GM12878 (cell line): ENCODE data around the gene C1QTNF8. TPM values are rescaled to one million over a fixed set of nuclear protein-coding genes. Genes with fewer than 3 reads are reported as not detected.

Source experiments
- ATAC-seq: fragments of 200-7000 bp; cut with Tn5 transposase; 3 replicates; pipeline ENCODE4 v1.9.1; 2020; ENCODE audit warnings: mild to moderate bottlenecking, moderate library complexity
- BruUV-seq: library from RNA; stranded (reverse); fragments of 400-500 nt; replicated peaks from 2 replicates; lab custom pipeline; 2021; lab: Mats Ljungman, UMichigan
- CTCF ChIA-PET: fragments of 300-600 bp; sonication (Branson Sonifier 250); formaldehyde crosslinking; extraction: SDS; loops from one replicate; lab custom pipeline; 2021; ENCODE audit warnings: inconsistent platforms; lab: Yijun Ruan, JAX
- POLR2A ChIA-PET: fragments of 350-600 bp; formaldehyde crosslinking; extraction: SDS; loops from one replicate; lab custom pipeline; 2021; ENCODE audit warnings: inconsistent platforms; lab: Charles Lee
- RAD21 ChIA-PET: fragments of 300-600 bp; sonication (Branson Sonifier 250); formaldehyde crosslinking; loops from one replicate; lab custom pipeline; 2023; ENCODE audit warnings: antibody characterized with exemption; ENCODE audit not compliant: unreplicated experiment; lab: Charles Lee
- SMC1A ChIA-PET: fragments of 300-600 bp; sonication (Branson Sonifier 250); formaldehyde crosslinking; loops from one replicate; lab custom pipeline; 2023; ENCODE audit not compliant: unreplicated experiment, uncharacterized antibody; lab: Charles Lee
- DNase-seq: peaks from one replicate; pipeline ENCODE4 v3.0.0-alpha.2; 2011; ENCODE audit warnings: low read depth, low spot score
- FAIRE-seq: peaks from 3 replicates; lab custom pipeline; 2011; peaks lifted over from hg19 to GRCh38; lab: Jason Lieb, UNC
- H2AFZ ChIP-seq: 2 replicates; pipeline ENCODE4 v1.6.0; 2011; ENCODE audit warnings: low read depth, low read length, control low read depth; ENCODE audit not compliant: control insufficient read depth
- H3K27ac ChIP-seq: 2 replicates; pipeline ENCODE4 v1.5.1; 2011; ENCODE audit warnings: control low read depth; ENCODE audit not compliant: control insufficient read depth, insufficient read depth
- H3K27me3 ChIP-seq, 2 experiments: replicated peaks in 1 of 2; 2 replicates each; pipeline versions ENCODE4 v1.6.0 to v1.6.1; 2011; ENCODE audit warnings: low read length in 1 of 2; ENCODE audit not compliant: control insufficient read depth in 2 of 2, insufficient read depth in 2 of 2
- H3K36me3 ChIP-seq, 2 experiments: 2 replicates each; pipeline ENCODE4 v1.5.1; 2011; ENCODE audit warnings: low read length in 1 of 2; ENCODE audit not compliant: control insufficient read depth in 2 of 2, insufficient read depth in 2 of 2
- H3K4me1 ChIP-seq: 2 replicates; pipeline ENCODE4 v1.6.1; 2011; ENCODE audit warnings: mild to moderate bottlenecking, low read length, moderate library complexity, mixed read lengths; ENCODE audit not compliant: control insufficient read depth, insufficient read depth
- H3K4me2 ChIP-seq: 2 replicates; pipeline ENCODE4 v1.6.0; 2011; ENCODE audit warnings: control low read depth; ENCODE audit not compliant: control insufficient read depth, insufficient read depth
- H3K4me3 ChIP-seq: fragments of 200-600 bp; sonication (generic); 2 replicates; pipeline ENCODE4 v1.5.1; 2016
- H3K79me2 ChIP-seq: 2 replicates; pipeline ENCODE4 v1.6.0; 2011; ENCODE audit warnings: low read length; ENCODE audit not compliant: control insufficient read depth, insufficient read depth
- H3K9ac ChIP-seq: 2 replicates; pipeline ENCODE4 v1.8.0; 2011; ENCODE audit warnings: low read length, control low read depth, mixed read lengths; ENCODE audit not compliant: control insufficient read depth, insufficient read depth
- H3K9me3 ChIP-seq: replicated peaks from 3 replicates; pipeline ENCODE4 v1.5.1; 2011; ENCODE audit warnings: mild to moderate bottlenecking, low read length; ENCODE audit not compliant: control insufficient read depth, insufficient read depth
- H4K20me1 ChIP-seq: 2 replicates; pipeline ENCODE4 v1.6.0; 2011; ENCODE audit not compliant: control insufficient read depth, insufficient read depth
- CBX3 ChIP-seq: fragments of 200-600 bp; sonication (generic); IDR thresholded peaks from 2 replicates; pipeline ENCODE4 v1.6.1; 2016; ENCODE audit warnings: low read depth, borderline replicate concordance
- CBX5 ChIP-seq: sonication (generic); IDR thresholded peaks from 2 replicates; pipeline ENCODE4 v1.6.1; 2016; ENCODE audit warnings: low read depth, moderate library complexity, mild to moderate bottlenecking, inconsistent platforms
- IKZF1 ChIP-seq: fragments of 450-650 bp; conservative IDR thresholded peaks from 2 replicates; pipeline ENCODE4 v1.6.1; 2017; ENCODE audit warnings: antibody characterized with exemption, mild to moderate bottlenecking
- MXI1 ChIP-seq: fragments of 150-350 bp; IDR thresholded peaks from 2 replicates; pipeline ENCODE4 v1.6.1; 2011; ENCODE audit warnings: low read depth, mild to moderate bottlenecking, inconsistent platforms, low read length, improper control_type of control experiment
- MYC ChIP-seq: IDR thresholded peaks from 2 replicates; pipeline ENCODE4 v1.6.1; 2011; ENCODE audit warnings: mild to moderate bottlenecking, low read length, moderate library complexity, inconsistent platforms; ENCODE audit not compliant: insufficient read depth, insufficient replicate concordance, insufficient read length, severe bottlenecking
- NR2C1 ChIP-seq: fragments of 450-650 bp; IDR thresholded peaks from 2 replicates; pipeline ENCODE4 v1.6.1; 2017; ENCODE audit warnings: antibody characterized with exemption, mild to moderate bottlenecking, moderate library complexity
- SMAD5 ChIP-seq: IDR thresholded peaks from 2 replicates; pipeline ENCODE4 v1.6.1; 2016; ENCODE audit warnings: antibody characterized with exemption, low read depth
- SMARCA5 ChIP-seq: fragments of 450-650 bp; IDR thresholded peaks from 2 replicates; pipeline ENCODE4 v1.6.1; 2017; ENCODE audit warnings: mild to moderate bottlenecking
- SMC3 ChIP-seq: IDR thresholded peaks from 2 replicates; pipeline ENCODE4 v1.6.1; 2011; ENCODE audit warnings: low read length, improper control_type of control experiment, borderline replicate concordance
- SRF ChIP-seq, 2 experiments: IDR thresholded peaks; 2 replicates each; pipeline ENCODE4 v1.6.1; 2011; ENCODE audit warnings: low read depth in 2 of 2, low read length in 2 of 2, mild to moderate bottlenecking in 1 of 2, moderate library complexity in 1 of 2
- SUPT20H ChIP-seq: IDR thresholded peaks from 2 replicates; pipeline ENCODE4 v1.6.1; 2011; ENCODE audit warnings: low read depth, mild to moderate bottlenecking, low read length, moderate library complexity, borderline replicate concordance; ENCODE audit not compliant: control insufficient read depth
- TAF1 ChIP-seq: IDR thresholded peaks from 2 replicates; pipeline ENCODE4 v1.6.1; 2011; ENCODE audit warnings: mild to moderate bottlenecking, low read depth, low read length, borderline replicate concordance
- TCF12 ChIP-seq: IDR thresholded peaks from 2 replicates; pipeline ENCODE4 v1.6.1; 2011; ENCODE audit warnings: low read depth, mild to moderate bottlenecking, low read length
- TCF3 ChIP-seq: IDR thresholded peaks from 2 replicates; pipeline ENCODE4 v1.6.1; 2012; ENCODE audit warnings: low read depth, mild to moderate bottlenecking, low read length, borderline replicate concordance; ENCODE audit not compliant: insufficient read depth
- ZBED1 ChIP-seq: IDR thresholded peaks from 2 replicates; pipeline ENCODE4 v1.6.1; 2016; ENCODE audit warnings: borderline replicate concordance
- ZNF622 ChIP-seq: fragments of 450-650 bp; IDR thresholded peaks from 2 replicates; pipeline ENCODE4 v1.6.1; 2017; ENCODE audit warnings: mild to moderate bottlenecking, inconsistent platforms
- WGBS: methylation state at CpG from one replicate; pipeline ENCODE4 v1.1.6; 2016; ENCODE audit warnings: low lambda C conversion rate; ENCODE audit not compliant: insufficient replicate concordance, insufficient coverage; ENCODE audit errors: missing lambda C conversion rate; 5-methylcytosine and 5-hydroxymethylcytosine counted together
- in situ Hi-C: fragments of 300-500 bp; cut with MboI; formaldehyde crosslinking; loops from 9 replicates; pipeline ENCODE4 v1.14.3; 2018; ENCODE audit warnings: mixed read lengths
- intact Hi-C: fragments of 100-400 bp; cut with micrococcal nuclease; formaldehyde crosslinking; loops from one replicate; pipeline ENCODE4 v1.14.2; 2022; ENCODE audit not compliant: unreplicated experiment
- polyA plus RNA-seq, 11 experiments: library from polyadenylated mRNA; depleted of rRNA in 4 of 11; unstranded in 6 of 11; stranded (reverse) in 5 of 11; fragments of >200 nt; fragmentation: Nextera tagmentation in 4 of 11; fragmentation: Illumina TruSeq in 1 of 11; extraction: Ambion mirVana in 4 of 11; extraction: Trizol in 1 of 11; gene quantifications; 1 replicate in 1 of 11; 2 replicates in 10 of 11; pipeline versions ENCODE4 v1.2.1 to v1.2.3, GENCODE V29; 2011 to 2016; ENCODE audit warnings: inconsistent platforms in 2 of 11, missing spikeins in 2 of 11, low read depth in 1 of 11
- total RNA-seq, 4 experiments: library from RNA; depleted of rRNA in 3 of 4; stranded (reverse); fragments of >200 nt in 3 of 4; fragmentation: Illumina TruSeq in 1 of 4; extraction: Trizol in 1 of 4; gene quantifications; 2 replicates each; pipeline versions ENCODE4 v1.2.1 to v1.2.3, GENCODE V29; 2013 to 2021
- TF ChIP-seq, protein P1 (sequence below): IDR thresholded peaks from 2 replicates; pipeline ENCODE4 v1.6.1; 2011; ENCODE audit warnings: borderline replicate concordance, low read depth, mild to moderate bottlenecking, moderate library complexity, low read length; ENCODE audit not compliant: insufficient read depth, poor library complexity, severe bottlenecking

Gene C1QTNF8
- total and polyA plus RNA-seq, 10 of the 15 experiments (the other 5 are each of a cell fraction or from before 2014, with no cell fraction given), result not detected

DNA sequence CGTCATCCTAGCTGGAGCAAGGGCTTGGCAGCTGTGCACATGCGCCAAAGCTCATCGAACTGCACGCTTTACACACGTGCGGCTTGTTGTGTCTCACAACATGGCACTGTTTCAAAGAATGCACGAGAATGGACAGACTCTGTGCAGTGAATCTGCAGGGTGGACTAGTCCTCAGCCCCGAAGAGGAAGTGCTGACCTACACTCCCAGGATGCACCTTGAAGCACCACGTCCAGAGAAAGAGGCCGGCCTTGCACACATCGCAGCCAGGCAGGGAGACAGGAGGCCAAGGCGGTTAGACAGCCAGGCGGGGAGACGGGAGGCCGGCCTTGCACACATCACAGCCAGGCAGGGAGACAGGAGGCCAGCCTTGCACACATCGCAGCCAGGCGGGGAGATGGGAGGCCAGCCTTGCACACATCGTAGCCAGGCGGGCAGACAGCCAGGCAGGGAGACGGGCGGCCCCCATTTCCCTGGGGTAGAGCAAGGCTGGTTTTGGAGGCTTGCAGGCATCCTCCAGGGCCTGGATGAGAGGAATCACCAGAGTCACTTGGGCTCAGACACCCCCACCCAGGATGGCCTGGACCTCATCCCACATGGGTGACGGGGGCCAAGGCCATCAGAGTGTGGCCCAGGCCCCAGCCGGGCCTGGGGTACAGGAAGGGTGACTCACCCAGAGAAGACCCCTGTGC is 47.9 kb upstream of the C1QTNF8 start:
- no peak for ATAC-seq

DNA sequence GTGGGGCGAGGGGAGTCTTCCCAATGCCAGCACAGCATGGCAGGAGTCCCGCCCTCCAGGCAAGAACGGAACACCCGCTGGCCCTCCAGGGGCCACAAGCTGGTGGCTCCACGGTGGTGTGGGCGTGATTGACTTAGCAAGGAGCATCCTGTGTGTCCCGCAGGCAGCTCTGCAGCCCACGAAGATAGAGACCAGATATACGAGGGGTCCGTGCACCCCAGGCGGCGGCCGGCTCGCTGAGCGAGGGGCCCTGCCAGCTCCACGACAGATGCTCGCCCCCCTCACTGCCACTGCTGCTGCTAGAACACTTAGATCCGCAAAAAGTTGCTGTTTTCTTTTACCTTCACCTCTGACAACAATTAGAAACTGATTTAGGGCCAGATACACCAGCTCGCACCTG is 46.9 kb upstream of the C1QTNF8 start:
- no peaks in the 10 kb centered on the region for H3K36me3 ChIP-seq
- intact Hi-C loops, result no loop called here
- ATAC-seq (no peak), DNase-seq (no peak), FAIRE-seq (no peak)
- 32% methylated on average over 19 of the region's 19 CpGs for WGBS
- no peaks in the 10 kb centered on the region for H3K27me3 ChIP-seq
- no peak overlapping the region for H2AFZ ChIP-seq
- no peak overlapping the region for H3K27ac ChIP-seq
- ChIA-PET POLR2A (no interaction called here), RAD21 (no interaction called here), SMC1A (no interaction called here), CTCF (no interaction called here)
- H3K9ac ChIP-seq, result no peak overlapping the region
- H3K4me3 ChIP-seq, result no peak overlapping the region
- H3K79me2 ChIP-seq, result no peaks in the 10 kb centered on the region
- no peaks in the 10 kb centered on the region for H3K4me1 ChIP-seq
- BruUV-seq, result no TSS peak
- in situ Hi-C loops, result no loop called here
- no peaks in the 10 kb centered on the region for H4K20me1 ChIP-seq
- H3K4me2 ChIP-seq, result no peak overlapping the region
- no peaks in the 10 kb centered on the region; the same call in 2 of the 3 replicates for H3K9me3 ChIP-seq
- TF ChIP-seq SUPT20H (no peak), TAF1 (no peak), ZBED1 (no peak), MYC (no peak), SMC3 (no peak), SMAD5 (no peak), NR2C1 (no peak), IKZF1 (no peak), CBX5 (no peak), MXI1 (no peak)
- TF ChIP-seq, protein P1, sequence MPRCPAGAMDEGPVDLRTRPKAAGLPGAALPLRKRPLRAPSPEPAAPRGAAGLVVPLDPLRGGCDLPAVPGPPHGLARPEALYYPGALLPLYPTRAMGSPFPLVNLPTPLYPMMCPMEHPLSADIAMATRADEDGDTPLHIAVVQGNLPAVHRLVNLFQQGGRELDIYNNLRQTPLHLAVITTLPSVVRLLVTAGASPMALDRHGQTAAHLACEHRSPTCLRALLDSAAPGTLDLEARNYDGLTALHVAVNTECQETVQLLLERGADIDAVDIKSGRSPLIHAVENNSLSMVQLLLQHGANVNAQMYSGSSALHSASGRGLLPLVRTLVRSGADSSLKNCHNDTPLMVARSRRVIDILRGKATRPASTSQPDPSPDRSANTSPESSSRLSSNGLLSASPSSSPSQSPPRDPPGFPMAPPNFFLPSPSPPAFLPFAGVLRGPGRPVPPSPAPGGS, result no peak

More for the DNA sequence above, 47.9 kb upstream of the C1QTNF8 start:
- POLR2A ChIA-PET, result no interaction called here
- in situ Hi-C loops, result no loop called here
- BruUV-seq, result no TSS peak
- Histone ChIP-seq H3K9me3 (no peaks in the 10 kb centered on the region; the same call in 2 of the 3 replicates), H3K36me3 (no peaks in the 10 kb centered on the region), H3K27ac (no peak overlapping the region), H3K9ac (no peak overlapping the region), H3K4me1 (no peaks in the 10 kb centered on the region), H3K4me2 (no peak overlapping the region), H3K79me2 (no peaks in the 10 kb centered on the region), H3K27me3 (no peaks in the 10 kb centered on the region), H4K20me1 (no peaks in the 10 kb centered on the region), H2AFZ (no peak overlapping the region), H3K4me3 (no peak overlapping the region)
- RAD21 ChIA-PET, result no interaction called here
- SMC1A ChIA-PET, result no interaction called here
- intact Hi-C loops, result no loop called here
- DNase-seq (no peak), FAIRE-seq (no peak)
- CTCF ChIA-PET, result no interaction called here
- TF ChIP-seq TCF12 (no peak), TCF3 (no peak), CBX3 (no peak), SMARCA5 (no peak), SRF (IDR thresholded peaks at IDR 0.05; ENCODE audit: low read depth in 2 of 2, low read length in 2 of 2) (no peak), ZNF622 (no peak)
- WGBS, result 60% methylated on average over 22 of the region's 23 CpGs
